ENCODE results near the gene GNAL. TPM values are rescaled to one million over a fixed set of nuclear protein-coding genes. Genes with fewer than 3 reads are reported as not detected.
"Not testable (repeated sequence)": the region's sequence is repeated elsewhere in the genome, so short reads cannot be mapped to it uniquely, and the experiment has no call there.

GNAL gene
- total RNA-seq, 2 donors from 2014 or later, result 0.10 to 0.37 TPM

DNA sequence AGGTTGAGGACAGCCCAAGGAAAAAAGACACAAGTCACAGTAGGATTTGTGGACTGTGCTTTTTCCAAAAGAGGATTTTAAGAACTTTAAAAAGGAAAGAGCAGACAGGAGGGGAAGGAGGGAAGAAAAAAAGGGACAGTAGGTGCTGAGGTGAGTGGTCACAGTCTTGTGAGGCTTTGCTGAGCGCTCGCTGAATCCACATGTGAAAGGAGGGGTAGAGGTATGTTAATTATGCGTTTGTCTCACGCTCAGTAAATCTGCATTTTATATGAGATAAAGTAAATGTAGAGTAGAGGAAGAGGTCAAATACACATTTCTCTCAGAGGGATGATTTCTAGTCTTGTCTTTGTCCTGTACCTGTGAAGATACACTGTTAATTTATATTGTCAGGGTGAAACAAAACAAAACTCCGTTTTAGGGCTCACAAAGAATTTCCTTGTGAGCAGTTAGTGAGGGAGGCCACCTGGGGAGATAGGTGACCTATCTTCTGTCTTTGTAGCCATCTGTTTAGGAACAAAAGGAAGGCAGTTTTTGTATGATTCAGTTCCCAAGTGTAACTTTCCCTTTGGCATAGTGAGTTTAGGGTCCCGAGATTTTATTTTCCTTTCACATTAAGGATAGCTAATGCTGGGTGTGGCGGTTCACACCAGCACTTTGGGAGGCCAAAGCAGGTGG, 25.3 kb downstream of the GNAL start:
- no peak overlapping the region for H3K4me3 Mint-ChIP-seq
- no peak for ATAC-seq
- no peak overlapping the region for H3K27ac Mint-ChIP-seq
- no peaks in the 10 kb centered on the region for H3K36me3 Mint-ChIP-seq (ENCODE audit: low read depth)
- no peak for DNase-seq
- H3K9me3 ChIP-seq (ENCODE audit: control insufficient read depth, low read length, poor library complexity, severe bottlenecking), result no peaks in the 10 kb centered on the region
- peaks cover 41% of the 10 kb centered on the region for H3K27me3 Mint-ChIP-seq
- no peaks in the 10 kb centered on the region for H3K4me1 Mint-ChIP-seq

GRCh38 chr18:11716767-11717315, 27.8 kb downstream of the GNAL start:
- H3K27ac Mint-ChIP-seq; DNase-seq; H3K4me3 Mint-ChIP-seq; H3K4me1 Mint-ChIP-seq; H3K9me3 ChIP-seq (ENCODE audit: control insufficient read depth, low read length, poor library complexity, severe bottlenecking); ATAC-seq; H3K36me3 Mint-ChIP-seq (ENCODE audit: low read depth): not testable (repeated sequence)
- peaks cover 43% of the 10 kb centered on the region for H3K27me3 Mint-ChIP-seq

GRCh38 chr18:11719050-11719449, 30.0 kb downstream of the GNAL start:
- ATAC-seq (no peak), DNase-seq (no peak)
- H3K9me3 ChIP-seq (ENCODE audit: control insufficient read depth, low read length, poor library complexity, severe bottlenecking), result no peaks in the 10 kb centered on the region
- no peak overlapping the region for H3K27ac Mint-ChIP-seq
- H3K4me1 Mint-ChIP-seq, result no peaks in the 10 kb centered on the region
- peaks cover 23% of the 10 kb centered on the region for H3K27me3 Mint-ChIP-seq
- no peak overlapping the region for H3K4me3 Mint-ChIP-seq
- H3K36me3 Mint-ChIP-seq (ENCODE audit: low read depth), result no peaks in the 10 kb centered on the region

GRCh38 chr18:11719621-11720020, 30.6 kb downstream of the GNAL start:
- Mint-ChIP-seq H3K4me1 (no peaks in the 10 kb centered on the region), H3K27me3 (peaks cover 18% of the 10 kb centered on the region), H3K4me3 (no peak overlapping the region), H3K36me3 (ENCODE audit: low read depth) (no peaks in the 10 kb centered on the region), H3K27ac (no peak overlapping the region)
- DNase-seq (no peak), ATAC-seq (no peak)
- no peaks in the 10 kb centered on the region for H3K9me3 ChIP-seq (ENCODE audit: control insufficient read depth, low read length, poor library complexity, severe bottlenecking)

- no peaks in the 10 kb centered on the region for H3K9me3 ChIP-seq (ENCODE audit: control insufficient read depth, low read length, poor library complexity, severe bottlenecking)
- Mint-ChIP-seq H3K36me3 (ENCODE audit: low read depth) (no peaks in the 10 kb centered on the region), H3K4me3 (no peak overlapping the region), H3K4me1 (no peaks in the 10 kb centered on the region), H3K27ac (no peak overlapping the region), H3K27me3 (peaks cover 7% of the 10 kb centered on the region)
- DNase-seq, result no peak
- ATAC-seq, result no peak
Observed at GRCh38 chr18:11721720-11722119, 32.7 kb downstream of the GNAL start.

GRCh38 chr18:11724781-11725180, 35.7 kb downstream of the GNAL start:
- peaks cover 19% of the 10 kb centered on the region for H3K27me3 Mint-ChIP-seq
- DNase-seq, result no peak

DNA sequence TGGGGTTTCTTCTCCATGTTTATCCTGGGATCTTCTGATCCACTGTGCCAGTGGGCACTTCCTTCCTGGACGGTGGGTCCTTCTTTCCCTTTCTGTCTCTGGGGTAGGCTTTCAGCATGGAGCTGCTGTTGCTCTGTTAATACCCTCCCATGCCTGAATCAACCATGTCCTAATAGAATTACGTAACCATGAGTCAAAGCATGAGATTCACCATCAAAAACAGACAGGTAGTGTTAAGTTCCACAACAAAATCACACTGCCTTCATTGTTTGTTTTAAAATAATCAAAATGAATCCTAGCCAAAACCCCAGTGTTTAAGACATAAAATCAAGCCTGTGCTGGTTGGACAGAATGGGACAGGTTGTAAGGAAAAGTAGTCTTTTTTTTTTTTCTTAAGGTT, 37.5 kb downstream of the GNAL start:
- no peaks in the 10 kb centered on the region for H3K36me3 Mint-ChIP-seq (ENCODE audit: low read depth)
- H3K27me3 Mint-ChIP-seq, result peaks cover 25% of the 10 kb centered on the region
- DNase-seq (no peak), ATAC-seq (no peak)
- H3K4me3 Mint-ChIP-seq, result no peak overlapping the region
- no peaks in the 10 kb centered on the region for H3K4me1 Mint-ChIP-seq
- H3K9me3 ChIP-seq (ENCODE audit: control insufficient read depth, low read length, poor library complexity, severe bottlenecking), result no peaks in the 10 kb centered on the region
- no peak overlapping the region for H3K27ac Mint-ChIP-seq

More at GRCh38 chr18:11724781-11725180, 35.7 kb downstream of the GNAL start:
- Mint-ChIP-seq H3K4me1 (no peaks in the 10 kb centered on the region), H3K4me3 (no peak overlapping the region), H3K27ac (no peak overlapping the region), H3K36me3 (ENCODE audit: low read depth) (no peaks in the 10 kb centered on the region)
- no peak for ATAC-seq
- no peaks in the 10 kb centered on the region for H3K9me3 ChIP-seq (ENCODE audit: control insufficient read depth, low read length, poor library complexity, severe bottlenecking)

DNA sequence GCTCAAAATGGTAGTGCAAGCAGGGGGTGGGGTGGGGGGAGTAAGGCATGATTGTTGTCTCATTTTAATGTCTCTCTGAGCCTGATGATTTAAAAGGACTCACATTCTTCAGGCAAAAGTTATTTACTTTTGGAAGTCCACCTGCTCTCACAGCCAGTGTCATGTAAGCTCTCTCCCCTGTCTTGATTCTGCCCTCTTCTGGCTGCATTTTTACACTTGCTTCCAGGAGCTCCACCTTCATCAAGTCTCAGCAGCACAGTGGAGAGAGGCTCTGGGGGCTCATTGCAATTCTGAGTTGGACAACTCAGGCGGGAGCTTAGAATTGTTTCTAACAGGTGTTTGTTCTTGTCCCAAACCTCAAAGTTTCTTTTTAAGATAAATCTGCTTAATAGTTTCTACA, 39.2 kb downstream of the GNAL start:
- no peak for ATAC-seq
- H3K4me1 Mint-ChIP-seq, result peaks cover 4% of the 10 kb centered on the region
- no peaks in the 10 kb centered on the region for H3K36me3 Mint-ChIP-seq (ENCODE audit: low read depth)
- no peak overlapping the region for H3K4me3 Mint-ChIP-seq
- H3K27me3 Mint-ChIP-seq, result peaks cover 42% of the 10 kb centered on the region
- no peaks in the 10 kb centered on the region for H3K9me3 ChIP-seq (ENCODE audit: control insufficient read depth, low read length, poor library complexity, severe bottlenecking)
- no peak for DNase-seq
- no peak overlapping the region for H3K27ac Mint-ChIP-seq

DNA sequence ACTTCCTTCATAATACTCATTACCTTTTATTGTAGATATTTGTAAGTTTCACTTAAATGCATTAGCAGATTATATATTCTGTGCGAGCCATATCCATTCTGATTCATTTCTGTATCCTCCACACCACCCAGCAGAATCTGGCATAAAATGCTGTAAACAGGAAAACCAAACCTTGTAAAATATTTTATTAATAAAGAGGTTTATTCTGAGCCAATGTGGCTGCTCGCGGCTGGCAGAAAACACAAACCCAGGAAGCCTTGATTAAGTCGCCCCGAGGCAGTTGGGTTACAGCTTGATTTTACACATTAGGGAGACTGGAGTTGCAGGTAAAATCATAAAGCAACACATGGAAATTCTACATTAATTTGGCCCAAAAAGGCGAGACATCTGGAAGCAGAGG, 40.5 kb downstream of the GNAL start:
- no peak overlapping the region for H3K4me3 Mint-ChIP-seq
- H3K27ac Mint-ChIP-seq, result no peak overlapping the region
- H3K4me1 Mint-ChIP-seq, result peaks cover 4% of the 10 kb centered on the region
- H3K27me3 Mint-ChIP-seq, result peaks cover 55% of the 10 kb centered on the region
- ATAC-seq (no peak), DNase-seq (no peak)
- no peaks in the 10 kb centered on the region for H3K36me3 Mint-ChIP-seq (ENCODE audit: low read depth)
- no peaks in the 10 kb centered on the region for H3K9me3 ChIP-seq (ENCODE audit: control insufficient read depth, low read length, poor library complexity, severe bottlenecking)

GRCh38 chr18:11733031-11733430, 44.0 kb downstream of the GNAL start:
- no peak overlapping the region for H3K27ac Mint-ChIP-seq
- no peaks in the 10 kb centered on the region for H3K9me3 ChIP-seq (ENCODE audit: control insufficient read depth, low read length, poor library complexity, severe bottlenecking)
- H3K4me1 Mint-ChIP-seq, result peaks cover 4% of the 10 kb centered on the region
- H3K4me3 Mint-ChIP-seq, result no peak overlapping the region
- H3K27me3 Mint-ChIP-seq, result peaks cover 76% of the 10 kb centered on the region
- no peaks in the 10 kb centered on the region for H3K36me3 Mint-ChIP-seq (ENCODE audit: low read depth)
- peak; percentile 42 to 54 (median 43) for DNase-seq
- ATAC-seq, result peak; percentile 72

DNA sequence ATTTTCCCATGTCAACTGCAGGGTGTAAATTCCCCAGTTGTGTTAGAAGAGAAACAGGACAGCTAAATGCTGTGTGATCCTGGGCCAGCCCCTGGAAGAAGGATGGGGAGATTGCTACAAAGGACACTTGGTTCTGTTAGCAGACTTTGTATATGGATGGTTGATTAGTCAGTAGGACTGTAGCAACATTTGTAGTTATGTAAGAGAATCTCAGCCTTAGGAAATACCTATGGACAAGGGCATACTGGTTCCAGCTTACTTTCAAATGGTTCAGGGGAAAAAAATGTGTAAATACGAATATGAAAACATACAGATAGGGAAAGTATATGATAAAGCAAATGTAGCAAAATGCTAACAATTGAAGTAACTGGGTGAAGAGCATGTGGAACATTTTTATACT, 47.6 kb downstream of the GNAL start:
- Mint-ChIP-seq H3K4me1 (peaks cover 8% of the 10 kb centered on the region), H3K4me3 (no peak overlapping the region), H3K36me3 (ENCODE audit: low read depth) (no peaks in the 10 kb centered on the region), H3K27ac (no peak overlapping the region), H3K27me3 (peaks cover 86% of the 10 kb centered on the region)
- ATAC-seq, result no peak
- no peak for DNase-seq
- no peaks in the 10 kb centered on the region for H3K9me3 ChIP-seq (ENCODE audit: control insufficient read depth, low read length, poor library complexity, severe bottlenecking)

- no peak for ATAC-seq
- no peak for DNase-seq
- Mint-ChIP-seq H3K27me3 (peaks cover 79% of the 10 kb centered on the region), H3K36me3 (ENCODE audit: low read depth) (no peaks in the 10 kb centered on the region), H3K27ac (no peak overlapping the region), H3K4me3 (no peak overlapping the region), H3K4me1 (peaks cover 4% of the 10 kb centered on the region)
- H3K9me3 ChIP-seq (ENCODE audit: control insufficient read depth, low read length, poor library complexity, severe bottlenecking), result no peaks in the 10 kb centered on the region
Observed at GRCh38 chr18:11739893-11740292, 50.8 kb downstream of the GNAL start.

DNA sequence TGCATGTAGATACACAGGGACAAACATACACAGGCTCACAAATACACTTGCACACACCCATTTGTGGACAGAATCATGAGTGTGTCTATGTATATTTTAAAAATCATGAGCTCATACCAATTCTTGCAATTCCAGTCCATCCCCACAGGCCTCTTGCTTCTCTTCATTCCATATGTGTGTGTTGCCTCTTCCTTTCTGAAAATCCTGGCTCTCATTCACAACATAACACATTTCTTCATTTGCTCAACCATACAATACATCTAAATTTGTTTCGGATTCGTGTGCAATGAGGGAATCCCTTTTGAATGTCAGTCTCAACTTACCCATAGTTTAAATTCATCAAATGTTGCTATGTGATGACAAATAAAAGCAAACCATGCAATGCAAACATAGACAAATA, 51.4 kb downstream of the GNAL start:
- H3K36me3 Mint-ChIP-seq (ENCODE audit: low read depth), result no peaks in the 10 kb centered on the region
- H3K9me3 ChIP-seq (ENCODE audit: control insufficient read depth, low read length, poor library complexity, severe bottlenecking), result no peaks in the 10 kb centered on the region
- DNase-seq (no peak), ATAC-seq (no peak)
- H3K27me3 Mint-ChIP-seq, result peaks cover 74% of the 10 kb centered on the region
- peaks cover 4% of the 10 kb centered on the region for H3K4me1 Mint-ChIP-seq
- H3K4me3 Mint-ChIP-seq, result no peak overlapping the region
- no peak overlapping the region for H3K27ac Mint-ChIP-seq

- no peak overlapping the region for H3K27ac Mint-ChIP-seq
- H3K4me3 Mint-ChIP-seq, result no peak overlapping the region
- no peak for DNase-seq
- ATAC-seq, result no peak
- peaks cover 2% of the 10 kb centered on the region for H3K36me3 Mint-ChIP-seq (ENCODE audit: low read depth)
- no peaks in the 10 kb centered on the region for H3K9me3 ChIP-seq (ENCODE audit: control insufficient read depth, low read length, poor library complexity, severe bottlenecking)
- peaks cover 4% of the 10 kb centered on the region for H3K4me1 Mint-ChIP-seq
- peaks cover 79% of the 10 kb centered on the region for H3K27me3 Mint-ChIP-seq
Observed at GRCh38 chr18:11741505-11742145, 52.6 kb downstream of the GNAL start.

Data from T-helper 17 cell (primary cell).